ENCODE data around the gene YIPF5.

DNA sequence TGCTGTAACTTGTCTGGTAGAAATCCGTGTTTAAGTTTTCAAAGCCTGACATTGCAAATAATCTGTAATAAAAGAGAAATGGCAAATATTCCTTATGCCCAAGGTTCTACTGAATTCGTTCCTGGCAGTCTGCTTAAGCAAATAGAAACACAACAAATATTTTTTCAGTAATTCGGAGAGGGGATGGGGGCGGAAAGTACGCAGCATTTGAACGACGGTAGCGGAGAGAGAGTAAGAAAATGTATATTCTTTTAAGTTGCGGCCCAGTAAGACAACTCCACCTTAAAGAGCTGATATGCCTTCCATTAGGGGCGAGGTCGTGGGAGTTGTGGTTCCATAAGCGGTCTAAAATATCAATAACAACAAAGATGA, 569 bp downstream of the YIPF5 start:
- TF ChIP-seq EZH2phosphoT487 (IDR thresholded peaks at IDR 0.05; ENCODE audit: insufficient read depth, low read depth) (no peak), EZH2 (IDR thresholded peaks at IDR 0.05; ENCODE audit: insufficient read depth, poor library complexity, severe bottlenecking) (no peak)

Measured in GM23248 (cell line).